Esophagus muscularis mucosa (tissue), 4 donors: ENCODE data around the gene TRIM29.

Experiments used
- EP300 ChIP-seq: sonication (generic); formaldehyde crosslinking; IDR thresholded peaks from one replicate; pipeline ENCODE4 v1.6.1; 2017; ENCODE audit warnings: antibody characterized with exemption
- POLR2A ChIP-seq: fragments of 450-650 bp; IDR thresholded peaks from one replicate; pipeline ENCODE4 v1.6.1; 2017; ENCODE audit warnings: antibody characterized with exemption, moderate library complexity, mild to moderate bottlenecking, low read depth
- POLR2AphosphoS5 ChIP-seq, 2 donors: sonication (generic); formaldehyde crosslinking; IDR thresholded peaks; one replicate each; pipeline ENCODE4 v1.6.1; 2017; ENCODE audit warnings: antibody characterized with exemption in 2 of 2
- TF ChIP-seq, protein P1 (sequence below), 3 experiments: fragments of 200-600 bp in 2 of 3; fragments of 450-650 bp in 1 of 3; sonication (generic) in 2 of 3; IDR thresholded peaks; one replicate each; pipeline ENCODE4 v1.5.1; 2017 to 2019; ENCODE audit warnings: antibody characterized with exemption in 3 of 3, mild to moderate bottlenecking in 2 of 3, moderate library complexity in 1 of 3

- TF ChIP-seq, protein P1, sequence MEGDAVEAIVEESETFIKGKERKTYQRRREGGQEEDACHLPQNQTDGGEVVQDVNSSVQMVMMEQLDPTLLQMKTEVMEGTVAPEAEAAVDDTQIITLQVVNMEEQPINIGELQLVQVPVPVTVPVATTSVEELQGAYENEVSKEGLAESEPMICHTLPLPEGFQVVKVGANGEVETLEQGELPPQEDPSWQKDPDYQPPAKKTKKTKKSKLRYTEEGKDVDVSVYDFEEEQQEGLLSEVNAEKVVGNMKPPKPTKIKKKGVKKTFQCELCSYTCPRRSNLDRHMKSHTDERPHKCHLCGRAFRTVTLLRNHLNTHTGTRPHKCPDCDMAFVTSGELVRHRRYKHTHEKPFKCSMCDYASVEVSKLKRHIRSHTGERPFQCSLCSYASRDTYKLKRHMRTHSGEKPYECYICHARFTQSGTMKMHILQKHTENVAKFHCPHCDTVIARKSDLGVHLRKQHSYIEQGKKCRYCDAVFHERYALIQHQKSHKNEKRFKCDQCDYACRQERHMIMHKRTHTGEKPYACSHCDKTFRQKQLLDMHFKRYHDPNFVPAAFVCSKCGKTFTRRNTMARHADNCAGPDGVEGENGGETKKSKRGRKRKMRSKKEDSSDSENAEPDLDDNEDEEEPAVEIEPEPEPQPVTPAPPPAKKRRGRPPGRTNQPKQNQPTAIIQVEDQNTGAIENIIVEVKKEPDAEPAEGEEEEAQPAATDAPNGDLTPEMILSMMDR (IDR thresholded peaks at IDR 0.05), result no peak
- TF ChIP-seq POLR2AphosphoS5 (IDR thresholded peaks at IDR 0.05), result no peak
- no peak for TF ChIP-seq POLR2A
- no peak for TF ChIP-seq EP300
Observed at GRCh38 chr11:120119121-120119520, 18.8 kb downstream of the TRIM29 start.
